Activated gamma-delta T cell (primary cell): Measurements from ENCODE around the gene CXCL3.

ENCODE experiments used
- DNase-seq: peaks from one replicate; lab custom pipeline; 2025; lab: John Stamatoyannopoulos, UW

Gene CXCL3

DNA sequence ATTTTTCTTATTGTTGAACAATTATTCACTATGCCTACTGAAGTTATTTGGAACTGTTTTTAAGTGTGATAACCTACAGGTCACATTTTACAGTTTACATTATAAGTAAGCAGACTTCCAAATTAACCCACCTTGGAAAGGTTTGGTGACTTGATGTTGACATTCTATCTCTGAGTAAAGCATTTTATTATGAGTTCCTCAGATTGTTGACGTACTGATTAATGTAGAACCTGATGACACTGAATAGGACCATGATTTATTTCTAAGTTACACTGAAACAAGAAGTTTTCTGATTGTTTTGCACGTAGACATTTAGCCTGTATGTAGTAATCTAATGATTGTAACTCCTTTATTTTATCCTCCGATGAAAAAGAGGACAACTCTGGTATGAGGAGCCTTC is 17.0 kb upstream of the CXCL3 start:
- DNase-seq: no peak

DNA sequence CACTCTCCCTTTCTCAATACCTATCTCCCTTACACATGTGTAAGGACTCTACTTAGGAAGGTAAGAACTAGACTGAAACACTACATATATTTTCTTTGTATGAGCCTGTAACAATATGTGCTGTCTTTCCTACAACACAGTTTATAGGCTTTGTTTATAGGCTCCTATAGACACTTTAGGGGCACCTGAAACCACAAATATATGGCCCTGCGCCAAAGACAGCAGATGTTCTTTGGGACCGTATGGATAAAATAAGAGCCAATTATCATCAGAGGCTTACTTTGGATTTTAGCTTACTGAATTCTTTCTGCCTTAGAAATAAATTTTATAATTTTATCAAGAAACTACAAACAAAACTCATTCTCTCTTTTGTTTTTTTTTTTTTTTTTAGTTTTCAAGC is 16.6 kb upstream of the CXCL3 start:
- no peak for DNase-seq

DNA sequence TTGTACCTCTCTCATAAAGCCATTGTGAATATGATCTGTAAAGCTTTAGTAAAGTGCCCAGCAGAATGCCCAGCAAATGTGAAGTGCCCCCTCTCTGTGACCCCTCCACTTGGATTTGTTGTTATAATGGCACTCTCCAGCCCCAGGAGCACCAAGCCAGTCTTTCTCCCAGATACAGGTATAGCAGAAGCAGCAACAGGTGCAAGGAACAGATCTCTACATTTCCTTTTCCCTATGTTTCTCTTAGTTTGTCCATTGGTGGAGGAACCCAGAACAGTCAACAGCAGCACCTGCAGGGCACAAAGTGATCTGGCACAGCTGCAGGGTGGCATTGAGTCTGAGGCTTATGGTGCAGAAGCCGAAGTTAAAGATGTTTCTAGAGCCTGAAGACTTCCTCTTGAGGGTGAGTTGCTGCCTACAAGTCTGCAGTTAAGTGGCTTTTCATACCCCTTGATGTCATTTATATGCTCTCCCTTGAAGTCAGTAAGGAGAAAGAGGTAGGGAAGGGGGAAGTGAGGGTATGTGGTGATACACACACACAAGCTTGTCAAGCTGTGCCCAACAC is 16.1 kb upstream of the CXCL3 start:
- no peak for DNase-seq

DNA sequence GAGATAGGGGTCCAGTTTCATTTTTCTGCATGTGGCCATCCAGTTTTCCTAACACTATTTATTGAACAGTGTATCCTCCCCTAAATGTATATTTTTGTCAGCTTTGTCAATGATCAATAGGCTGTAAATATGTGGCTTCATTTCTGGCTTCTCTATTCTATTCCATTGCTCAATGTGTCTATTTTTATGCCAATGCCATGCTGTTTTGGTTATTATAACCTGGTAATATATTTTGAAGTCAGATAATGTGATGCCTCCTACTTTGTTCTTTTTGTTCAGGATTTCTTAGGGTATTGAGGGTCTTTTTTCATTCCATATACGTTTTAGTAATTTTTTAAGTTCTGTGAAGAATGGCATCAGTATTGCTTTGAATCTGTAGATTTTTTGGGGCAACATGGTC is 8.7 kb upstream of the CXCL3 start:
- DNase-seq: no peak

DNA sequence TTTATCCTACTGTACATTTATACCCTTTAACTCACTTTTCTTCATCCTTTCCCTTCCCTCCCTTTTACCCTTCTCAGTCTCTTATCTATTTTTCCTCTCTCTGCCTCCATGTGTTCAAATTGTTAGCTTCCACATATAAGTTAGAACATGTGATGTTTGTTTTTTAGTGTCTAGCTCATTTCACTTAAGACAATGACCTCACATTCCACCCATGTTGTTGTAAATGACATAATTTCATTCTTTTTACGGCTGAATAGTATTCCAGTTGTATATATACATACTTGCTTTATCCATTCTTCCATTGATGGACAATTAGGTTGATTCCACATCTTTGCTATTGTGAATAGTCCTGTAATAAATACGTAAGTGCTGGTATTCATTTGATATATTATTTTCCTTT is 7.3 kb upstream of the CXCL3 start:
- no peak for DNase-seq

DNA sequence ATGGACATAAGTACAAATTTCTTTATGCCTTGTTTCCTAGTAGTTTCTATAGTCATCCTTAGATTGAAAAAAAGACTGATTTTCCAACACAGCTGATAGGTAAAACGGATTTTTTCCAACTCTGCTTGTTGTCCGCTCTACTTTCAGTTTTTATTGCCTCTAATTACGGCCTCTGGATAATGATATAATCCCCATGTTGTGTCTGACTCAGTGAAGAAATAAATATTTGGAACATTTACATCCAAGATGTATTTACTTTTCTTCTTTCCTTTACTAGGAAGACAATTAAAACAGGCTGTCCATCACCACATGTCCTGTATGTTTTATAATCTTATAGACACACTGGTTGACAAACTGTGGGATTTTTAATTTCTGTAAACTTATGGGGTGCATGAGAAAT is 6.8 kb upstream of the CXCL3 start:
- DNase-seq: no peak

DNA sequence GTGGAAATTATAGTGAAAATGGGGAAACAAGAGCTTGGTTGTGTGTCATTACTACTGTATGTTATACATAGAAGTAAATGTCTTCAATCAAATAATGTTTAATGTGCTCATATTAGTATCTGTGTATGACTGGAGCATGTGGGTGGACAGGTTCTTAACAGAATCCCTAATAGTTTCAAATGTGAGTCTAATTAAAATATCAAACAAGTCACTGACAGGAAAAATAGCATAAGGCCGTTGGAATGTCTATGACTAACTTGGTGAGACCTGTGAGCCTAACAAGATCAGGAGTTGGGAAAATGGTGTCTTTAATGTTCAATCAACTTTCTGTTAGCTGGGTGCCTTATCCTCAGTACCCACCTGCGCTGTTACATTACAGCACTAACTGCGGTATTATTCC is 6.2 kb upstream of the CXCL3 start:
- DNase-seq: no peak

DNA sequence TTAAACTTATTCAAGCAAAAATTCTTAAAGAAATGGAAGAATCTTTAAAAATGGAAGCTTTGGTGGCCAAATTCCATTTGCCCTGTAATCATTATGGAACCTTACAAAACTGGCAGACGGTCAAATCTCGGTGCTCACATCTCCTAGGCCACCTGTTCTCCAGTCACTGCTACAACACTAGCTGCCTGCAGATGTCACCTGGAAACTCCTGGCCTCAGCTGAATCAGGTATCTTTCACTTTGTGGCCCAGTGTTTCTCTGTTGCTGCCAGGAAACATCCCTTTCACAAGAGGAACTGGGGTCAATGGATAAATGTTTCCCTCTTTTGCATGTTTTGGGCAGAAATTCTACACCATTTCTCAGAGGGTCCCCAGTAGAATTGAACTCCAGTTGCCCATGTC is 4.2 kb upstream of the CXCL3 start:
- no peak for DNase-seq

DNA sequence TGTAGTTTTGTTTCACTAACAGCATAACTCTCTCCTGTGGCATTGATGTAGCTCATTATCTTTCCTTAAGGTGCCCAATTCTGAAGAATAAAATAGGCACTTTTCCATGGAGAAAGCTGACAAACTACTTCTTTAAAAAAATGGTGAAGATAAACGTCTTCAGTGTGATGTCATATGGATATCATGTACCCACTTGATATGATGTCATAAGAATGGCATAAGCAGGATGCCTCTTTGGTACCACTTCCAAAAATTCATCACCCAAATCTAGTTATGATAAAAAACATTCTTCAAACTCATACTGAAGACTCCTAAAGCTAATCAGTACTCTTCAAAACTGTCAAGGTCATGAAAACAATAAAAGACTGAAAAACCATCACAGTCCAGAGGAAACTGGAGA is 2.9 kb upstream of the CXCL3 start:
- DNase-seq: no peak

DNA sequence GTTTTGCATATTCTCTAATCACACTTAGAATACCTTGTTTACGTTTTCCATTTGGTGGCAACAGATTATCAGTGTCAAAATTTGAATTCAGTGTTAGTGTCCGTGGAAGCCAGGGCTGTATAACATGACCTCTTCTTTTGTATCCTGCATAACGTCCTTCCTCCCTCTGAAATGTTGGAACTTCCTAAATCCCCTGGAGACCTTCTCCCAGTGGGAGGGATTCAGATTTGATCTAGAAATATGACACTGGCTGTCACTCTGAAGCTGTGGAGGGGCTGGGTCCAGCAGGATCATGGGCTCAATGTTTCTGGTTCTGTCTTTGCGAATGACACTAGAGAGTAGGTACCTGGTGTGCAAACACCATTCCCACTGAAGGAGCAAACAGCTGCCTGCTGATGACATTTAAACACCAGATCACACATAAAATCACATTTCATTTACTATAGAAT is 850 bp upstream of the CXCL3 start:
- DNase-seq: no peak

DNA sequence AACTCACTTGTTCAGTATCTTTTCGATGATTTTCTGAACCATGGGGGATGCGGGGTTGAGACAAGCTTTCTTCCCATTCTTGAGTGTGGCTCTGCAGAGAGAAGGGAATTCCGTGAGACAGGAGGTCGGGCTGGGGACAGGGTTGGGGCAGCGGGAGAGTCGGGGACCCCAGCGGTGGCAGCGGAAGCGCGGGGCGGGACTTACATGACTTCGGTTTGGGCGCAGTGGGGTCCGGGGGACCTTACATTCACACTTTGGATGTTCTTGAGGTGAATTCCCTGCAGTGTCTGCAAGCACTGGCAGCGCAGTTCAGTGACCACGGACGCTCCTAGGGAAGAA is 434 bp downstream of the CXCL3 start:
- DNase-seq: peak; percentile 6

DNA sequence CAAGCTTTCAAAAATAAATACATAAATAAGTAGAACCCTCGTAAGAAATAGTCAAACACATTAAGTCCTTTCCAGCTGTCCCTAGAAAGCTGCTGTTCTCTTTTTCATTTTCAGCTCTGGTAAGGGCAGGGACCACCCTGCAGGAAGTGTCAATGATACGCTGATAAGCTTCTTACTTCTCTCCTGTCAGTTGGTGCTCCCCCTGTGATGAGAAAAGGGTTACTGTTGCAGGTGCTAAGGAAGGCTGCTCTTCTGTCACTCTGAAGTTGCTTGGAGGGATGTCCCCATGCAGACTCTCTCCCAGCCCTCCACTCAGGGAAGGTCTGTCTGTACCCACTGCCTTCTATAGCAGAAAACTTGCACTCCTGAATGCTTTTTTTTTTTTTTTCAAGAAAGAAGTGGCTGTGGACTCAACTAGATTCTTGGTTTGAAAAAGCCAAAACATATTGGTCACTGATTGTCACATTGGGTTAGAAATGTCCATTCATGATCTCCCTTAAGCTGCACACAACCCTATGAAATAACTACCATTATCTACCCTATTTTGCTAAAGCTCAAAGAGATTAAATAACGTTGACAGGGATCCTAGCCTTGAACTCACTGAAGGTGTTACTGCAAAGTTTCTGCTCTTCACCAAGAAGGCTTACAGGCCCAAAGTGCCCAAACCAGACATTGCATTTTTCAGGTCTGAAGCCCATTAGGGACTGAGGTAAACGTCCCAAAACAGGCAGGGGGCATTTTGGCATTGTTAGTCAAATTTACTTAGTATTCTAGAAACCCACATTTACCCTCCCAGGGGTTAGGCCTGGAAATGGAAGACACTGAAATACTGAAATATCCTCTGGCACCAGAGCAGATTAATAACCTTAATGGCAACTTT is 1.2 kb downstream of the CXCL3 start:
- DNase-seq: no peak

DNA sequence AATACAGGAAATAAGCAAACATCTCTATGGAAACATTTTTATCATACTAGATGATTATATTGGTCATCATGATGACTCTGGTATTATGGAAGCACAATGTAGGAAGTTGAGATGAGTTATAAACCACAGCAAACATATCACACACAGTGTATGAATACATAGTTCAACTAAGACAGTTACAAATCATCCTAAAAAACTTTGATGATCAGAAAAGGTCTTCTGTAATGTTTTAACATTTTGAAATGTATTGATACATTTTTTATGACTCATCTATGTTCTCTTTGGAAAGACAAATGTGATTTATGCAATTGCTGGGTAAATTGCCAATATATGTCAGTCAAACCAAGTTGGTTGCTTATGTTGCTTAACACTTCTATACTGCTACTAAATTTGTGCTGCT is 4.8 kb downstream of the CXCL3 start:
- DNase-seq: no peak

DNA sequence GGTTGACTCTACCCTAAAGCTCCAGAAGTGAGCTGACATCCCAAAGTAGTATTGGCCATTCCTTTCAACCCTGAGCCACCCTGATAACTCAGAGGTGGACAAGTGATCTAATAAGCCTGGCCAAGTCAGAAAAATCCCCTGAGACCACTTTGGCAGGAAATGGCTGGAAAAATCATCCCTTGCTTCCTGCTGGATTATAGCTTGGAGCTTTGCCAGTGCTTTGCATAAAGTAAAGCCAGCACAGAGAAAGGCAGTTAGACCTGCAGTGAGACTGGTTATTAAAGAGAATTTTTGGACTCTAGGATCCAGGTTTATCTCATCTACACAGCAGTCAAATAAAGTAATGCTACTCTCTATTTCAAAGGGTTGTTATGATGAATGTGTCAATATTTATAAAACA is 6.4 kb downstream of the CXCL3 start:
- DNase-seq: no peak

DNA sequence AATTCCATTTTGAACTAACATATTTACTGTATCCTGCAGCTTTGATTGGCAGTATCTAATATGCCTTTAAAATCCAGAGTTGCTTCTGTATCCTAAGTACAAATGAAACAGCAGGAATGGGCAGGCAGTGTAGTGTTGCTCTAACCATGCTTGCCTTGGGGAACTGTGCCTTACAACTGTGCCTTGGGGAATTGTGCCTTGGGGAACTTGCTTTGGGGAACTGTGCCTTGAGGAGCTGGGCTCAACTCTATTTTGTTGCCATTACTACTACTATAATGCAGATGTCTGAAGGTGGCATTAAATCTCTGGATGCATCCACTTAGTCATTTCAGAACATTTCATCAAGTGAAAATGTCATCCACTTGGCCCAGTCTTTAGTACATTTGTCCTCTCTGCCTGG is 6.9 kb downstream of the CXCL3 start:
- no peak for DNase-seq

DNA sequence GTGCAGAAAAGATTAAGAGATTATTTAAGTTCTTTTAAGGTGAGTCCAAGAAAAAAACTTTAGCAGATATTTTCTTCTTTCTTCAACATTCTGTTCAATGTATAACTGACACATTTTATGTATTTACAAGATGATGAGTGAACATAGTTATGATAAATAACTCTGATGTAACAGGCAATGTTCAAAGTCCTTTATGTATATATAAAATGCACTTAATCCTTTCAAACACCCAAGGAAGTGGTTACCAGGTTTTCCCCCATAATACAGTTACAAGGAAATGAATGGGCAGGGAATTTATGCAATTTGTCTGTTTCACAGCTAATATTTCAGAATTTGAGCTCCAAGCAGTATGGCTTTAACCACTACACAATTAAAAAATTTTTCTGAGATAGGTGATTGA is 8.2 kb downstream of the CXCL3 start:
- DNase-seq: no peak

DNA sequence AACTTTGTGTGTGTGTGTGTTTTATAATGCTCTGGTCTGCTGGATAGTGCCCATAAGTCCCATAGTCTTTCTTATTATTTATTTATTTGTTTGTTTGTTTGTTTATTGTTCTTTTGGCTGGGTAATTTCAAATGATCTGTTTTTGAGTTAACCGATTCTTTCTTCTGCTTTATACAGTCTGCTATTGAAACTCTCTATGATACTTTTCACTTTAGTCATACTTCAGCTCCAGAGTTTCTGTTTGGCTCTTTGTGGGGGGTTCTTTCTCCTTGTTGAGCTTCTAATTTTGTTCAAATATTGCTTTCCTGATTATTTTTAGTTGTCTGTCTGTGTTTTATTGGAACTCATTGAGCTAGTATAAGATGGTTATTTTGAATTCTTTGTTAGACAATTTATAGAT is 10.0 kb downstream of the CXCL3 start:
- no peak for DNase-seq

DNA sequence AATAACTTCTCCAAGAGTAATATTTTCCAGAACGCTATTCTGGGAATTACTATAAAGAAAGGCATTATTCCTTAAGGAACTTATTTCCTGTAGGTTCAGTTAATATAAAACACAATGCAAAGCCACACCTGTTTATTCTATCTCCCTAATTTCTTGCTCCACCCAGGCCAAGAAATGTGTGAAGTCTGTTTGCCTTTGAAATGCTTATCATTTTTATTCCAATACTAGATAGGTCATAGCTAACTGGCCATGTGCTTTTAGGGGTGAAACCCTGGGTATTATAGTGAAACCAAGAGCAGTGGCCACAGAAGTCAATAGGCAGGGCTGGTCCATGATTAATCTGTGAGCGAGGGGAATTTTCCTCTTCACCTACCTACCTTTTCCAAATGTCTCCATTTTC is 14.8 kb downstream of the CXCL3 start:
- DNase-seq: no peak

DNA sequence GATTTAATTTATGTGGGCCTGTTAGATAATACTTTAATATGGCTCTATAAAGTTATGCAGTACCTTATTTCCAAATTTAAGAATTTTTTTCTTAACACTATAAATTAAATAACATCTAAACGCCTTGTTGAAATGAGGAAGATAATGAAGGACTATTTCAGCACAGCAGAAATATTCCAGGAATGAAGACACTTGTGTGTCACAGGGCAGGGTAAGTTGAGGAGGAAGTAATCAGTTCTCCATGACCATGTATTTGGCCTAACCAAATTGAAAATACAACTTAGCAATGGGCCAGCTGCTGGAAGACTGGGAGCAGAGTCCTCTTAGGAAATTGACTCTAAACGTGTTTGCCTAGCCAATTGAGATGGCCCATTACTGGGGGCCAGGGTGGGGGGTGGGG is 16.9 kb downstream of the CXCL3 start:
- no peak for DNase-seq

DNA sequence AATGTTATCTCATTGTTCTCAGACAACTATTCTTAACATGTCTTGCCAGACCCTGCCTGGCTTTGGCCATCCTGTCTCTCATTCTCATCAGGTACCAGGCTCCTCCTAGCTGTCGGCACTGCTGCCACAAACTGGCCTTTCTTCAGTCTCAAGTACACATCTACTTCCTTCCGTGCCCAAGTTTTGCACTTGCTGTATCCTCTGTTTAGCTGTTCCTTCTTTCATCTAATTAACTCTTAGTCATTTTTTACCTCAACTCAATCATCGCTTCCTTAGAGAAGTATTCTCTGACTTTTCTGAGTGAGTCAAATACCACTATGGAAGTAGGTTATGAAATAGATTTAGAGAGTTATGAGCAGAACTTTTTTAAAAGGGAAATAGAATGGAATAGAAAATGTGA is 19.7 kb downstream of the CXCL3 start:
- DNase-seq: no peak

DNA sequence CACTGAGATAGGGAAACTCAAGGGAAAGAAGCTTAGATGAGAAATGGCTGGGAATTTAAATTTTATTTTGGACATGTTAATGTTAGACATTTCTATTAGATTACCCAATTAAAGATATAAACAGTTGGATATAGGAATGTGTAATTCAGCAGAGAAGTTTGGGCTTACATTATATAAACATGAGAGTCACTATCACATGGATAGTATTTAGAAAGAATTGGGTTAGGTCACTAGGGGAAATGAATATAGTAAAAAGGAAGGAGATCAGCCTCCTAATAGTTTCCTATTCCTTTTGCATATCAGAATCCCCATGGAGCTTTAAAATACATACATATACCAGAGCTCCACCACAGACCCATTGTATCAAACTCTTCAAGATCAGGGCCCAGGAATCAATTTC is 20.4 kb downstream of the CXCL3 start:
- DNase-seq: no peak

DNA sequence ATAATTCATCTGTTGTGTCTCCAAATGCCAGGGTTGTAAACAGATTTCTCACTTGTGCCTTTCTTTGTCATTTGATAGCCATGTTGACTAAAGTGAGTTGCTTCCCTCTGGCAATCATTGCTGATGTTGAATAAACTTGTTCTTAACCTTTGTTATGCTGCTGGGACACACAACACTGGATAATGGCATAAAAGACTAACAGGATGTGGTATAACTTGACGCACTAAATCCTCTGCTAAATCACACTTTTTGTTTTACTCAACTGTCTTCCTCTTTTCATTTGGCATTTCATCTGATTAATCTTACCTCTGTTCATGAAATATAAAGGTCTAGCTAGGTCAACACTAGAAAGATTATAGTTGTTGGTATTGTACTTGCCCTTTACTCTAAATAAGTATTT is 22.4 kb downstream of the CXCL3 start:
- DNase-seq: no peak

DNA sequence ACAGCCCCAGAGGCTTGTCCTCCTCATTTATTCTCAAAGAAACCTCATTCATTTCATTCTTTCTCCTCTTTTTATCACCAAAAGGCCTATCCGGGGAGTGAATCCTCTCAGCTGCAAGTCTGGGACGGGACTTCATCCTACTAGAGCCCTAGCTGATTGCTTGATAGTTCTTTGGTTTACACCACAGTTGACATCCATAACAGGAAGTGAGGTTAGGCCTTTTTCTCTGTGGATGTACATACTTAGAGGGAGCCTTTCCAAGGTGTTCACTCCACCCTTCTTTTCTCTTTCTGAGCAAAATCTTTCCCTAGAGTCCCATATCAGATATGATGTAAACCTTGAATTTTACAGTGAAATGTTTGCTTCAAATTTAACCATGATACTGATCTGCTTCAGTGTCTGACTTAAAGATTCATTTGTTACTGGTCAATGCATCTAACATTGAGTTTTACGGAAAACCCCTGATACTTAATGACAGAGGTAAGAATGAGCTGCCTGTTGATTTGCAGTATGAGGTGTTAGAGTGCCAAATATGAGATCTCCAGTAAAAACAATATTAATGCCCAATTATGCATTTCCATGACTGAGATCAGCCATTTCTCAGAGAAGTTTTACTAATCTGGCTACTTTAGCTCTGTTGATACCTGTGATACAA is 23.2 kb downstream of the CXCL3 start:
- DNase-seq: no peak

DNA sequence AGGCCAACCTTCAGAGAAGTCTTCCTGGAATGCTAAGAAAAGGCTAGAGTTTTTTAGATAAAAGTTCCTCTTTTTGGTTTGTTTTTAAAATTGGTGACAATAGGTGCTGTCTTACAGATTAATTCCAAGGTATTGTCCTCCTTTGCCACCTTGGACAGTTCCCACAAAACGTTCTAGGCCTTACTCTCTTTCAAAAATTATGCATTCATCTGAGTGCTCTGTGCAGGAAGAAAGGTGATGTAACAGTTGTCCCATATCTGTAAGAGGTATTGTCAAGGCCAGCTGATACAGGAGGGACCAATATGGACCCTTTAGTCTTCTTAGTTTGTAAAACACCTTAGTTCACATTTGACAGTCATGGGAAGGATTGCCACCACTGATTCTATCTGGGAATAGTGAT is 24.2 kb downstream of the CXCL3 start:
- DNase-seq: no peak
